ENCODE measurements around the gene CLGN. TPM values are rescaled to one million over a fixed set of nuclear protein-coding genes. Genes with fewer than 3 reads are reported as not detected.

CLGN gene
- total RNA-seq, 1 experiment from 2014 or later: 3.5 TPM

- in situ Hi-C loops (cut with HindIII; ENCODE audit: low sequenced_read_pairs): no loop called here
- DNase-seq (ENCODE audit: low spot score): no peak
Measured at GRCh38 chr4:140344621-140345020, 82.8 kb downstream of the CLGN start.

DNA sequence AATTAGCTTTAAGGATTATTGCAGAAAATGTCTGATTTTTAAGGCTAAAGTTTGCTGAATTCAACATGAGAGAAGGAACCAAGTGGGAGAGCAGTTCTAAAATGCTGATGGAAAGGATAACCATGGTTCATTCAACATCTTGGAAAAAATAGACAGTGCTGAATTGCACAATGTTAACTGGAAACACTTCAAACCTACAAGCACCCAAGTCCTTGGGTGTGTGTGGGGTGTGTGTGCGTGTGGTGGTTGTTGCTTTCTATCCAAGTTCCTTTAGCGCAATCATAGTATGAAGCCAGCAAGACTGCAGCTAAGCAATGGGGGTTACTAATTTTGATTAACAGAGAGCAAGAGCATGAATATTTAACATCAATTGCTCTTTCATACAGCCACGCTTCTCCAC is 83.3 kb downstream of the CLGN start:
- no peak for DNase-seq (ENCODE audit: low spot score)
- in situ Hi-C loops (cut with HindIII; ENCODE audit: low sequenced_read_pairs): no loop called here

DNA sequence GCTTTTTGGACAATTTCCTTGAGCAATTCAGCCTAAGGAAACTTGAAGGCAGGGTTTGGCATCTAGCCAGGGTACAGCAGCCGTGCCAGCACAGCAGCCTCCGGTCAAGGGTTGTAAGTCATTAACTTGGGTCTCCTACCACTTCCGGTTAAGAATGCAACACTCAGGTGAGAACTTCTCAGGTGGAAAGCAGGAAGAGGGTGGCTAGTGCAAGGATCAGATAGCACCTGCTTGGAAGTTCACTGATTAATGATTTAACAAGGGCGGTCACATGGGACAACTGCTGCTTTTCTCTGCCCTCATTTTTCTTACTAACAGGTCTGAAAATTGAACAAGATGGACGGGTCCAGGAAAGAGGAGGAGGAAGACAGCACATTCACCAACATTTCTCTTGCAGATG is 84.1 kb downstream of the CLGN start:
- in situ Hi-C loops (cut with HindIII; ENCODE audit: low sequenced_read_pairs): no loop called here
- no peak for DNase-seq (ENCODE audit: low spot score)

DNA sequence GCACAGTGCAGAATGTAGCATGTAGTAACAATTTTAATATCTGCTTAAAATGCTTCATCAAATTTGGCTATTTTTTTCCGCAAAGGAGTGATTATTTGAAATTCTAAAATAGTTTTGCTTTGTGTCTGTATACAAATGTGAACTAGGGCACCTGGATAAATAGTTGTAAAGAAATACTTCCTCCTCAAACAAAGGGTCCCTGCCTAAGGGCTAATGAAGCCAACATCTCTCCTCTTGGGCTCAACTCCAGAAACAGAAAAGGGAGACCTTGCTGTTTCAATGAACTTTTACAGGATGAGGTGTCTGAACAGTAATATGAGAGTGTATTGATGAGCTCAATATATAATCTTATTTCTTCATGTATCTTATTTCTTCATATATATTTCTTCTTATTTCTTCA is 84.8 kb downstream of the CLGN start:
- in situ Hi-C loops (cut with HindIII; ENCODE audit: low sequenced_read_pairs): no loop called here

More for the DNA sequence above, 84.8 kb downstream of the CLGN start:
- DNase-seq (ENCODE audit: low spot score): no peak

Other genes with a start within 250 kb of the CLGN start
- 39.8 and 56.9 TPM in 2 replicates for gene SCOC, start 54.0 kb downstream of the CLGN start, total RNA-seq (2014; rRNA removed; shearing (Covaris generic))
- gene MGAT4D, start 70.6 kb upstream of the CLGN start, total RNA-seq (2014; rRNA removed; shearing (Covaris generic)): not detected in 2 replicates
- 12.9 and 28.5 TPM in 2 replicates for gene ELMOD2, start 96.5 kb upstream of the CLGN start, total RNA-seq (2014; rRNA removed; shearing (Covaris generic))
- gene UCP1, start 141.3 kb upstream of the CLGN start, total RNA-seq (2014; rRNA removed; shearing (Covaris generic)): not detected in 2 replicates